NCI-H2227 (cell line): ENCODE measurements around the gene HAUS8.

Source experiments
- DNase-seq: peaks from one replicate; lab custom pipeline; 2025; ENCODE audit not compliant: unreplicated experiment; lab: John Stamatoyannopoulos, UW

HAUS8 gene

GRCh38 chr19:17004386-17004785 lies 70.9 kb downstream of the HAUS8 start:
- DNase-seq: no peak

DNA sequence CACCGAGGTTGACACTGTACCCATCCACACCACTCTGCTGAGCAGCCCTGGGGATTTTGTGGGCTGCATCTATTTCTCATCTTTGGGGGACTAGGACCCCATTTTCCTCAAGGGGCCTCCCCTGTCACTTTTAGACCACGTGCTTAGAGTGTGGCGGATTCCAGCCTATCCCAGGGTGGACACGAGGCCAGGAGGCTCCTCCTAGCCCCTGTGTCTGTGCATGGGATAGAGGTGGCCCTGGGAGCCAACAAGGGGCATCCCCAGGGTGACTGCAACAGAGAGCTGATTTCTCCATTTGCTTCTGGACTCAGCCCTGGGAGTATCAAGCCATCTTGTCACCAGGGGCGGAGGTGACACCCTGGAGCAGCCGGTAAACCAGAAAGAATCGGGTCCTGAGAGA lies 72.8 kb downstream of the HAUS8 start:
- DNase-seq: no peak

DNA sequence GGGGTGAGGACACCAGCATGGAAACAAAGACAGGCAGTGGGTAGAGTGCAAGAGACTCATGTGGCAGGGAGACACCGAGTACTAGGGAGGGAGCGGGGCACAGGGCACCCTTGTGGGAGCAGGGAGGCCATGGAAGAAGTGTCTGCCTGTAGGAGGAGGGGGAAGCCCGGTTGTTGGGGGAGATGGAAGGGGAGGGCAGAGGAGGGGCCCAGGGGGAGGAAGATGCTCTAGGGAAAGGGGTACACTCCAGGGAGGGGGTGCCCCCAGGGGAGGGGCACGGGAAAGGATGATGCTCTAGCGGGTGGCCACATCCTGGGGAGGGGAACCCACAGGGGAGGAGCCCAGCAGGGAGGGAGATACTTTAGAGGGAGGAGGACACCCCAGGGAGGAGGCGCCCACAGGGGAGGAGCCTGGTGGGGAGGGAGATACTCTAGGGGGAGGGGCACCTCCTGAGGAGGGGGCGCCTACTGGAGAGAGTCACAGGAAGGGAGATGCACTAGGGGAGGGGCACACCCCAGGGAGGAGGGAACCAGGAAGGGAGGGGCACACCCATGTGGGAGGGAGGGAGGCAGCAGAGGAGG lies 73.6 kb downstream of the HAUS8 start:
- DNase-seq: no peak
